H9 (cell line): ENCODE results near the gene SYNE2. TPM values are rescaled to one million over a fixed set of nuclear protein-coding genes. Genes with fewer than 3 reads are reported as not detected.
A peak's percentile ranks its signal among the peaks of the same experiment; 100 is the strongest.

Source experiments
- DNase-seq: peaks from one replicate; pipeline ENCODE4 v3.0.0-alpha.2; 2017
- H2AFZ ChIP-seq: one replicate; pipeline ENCODE4 v1.6.1; 2013; ENCODE audit warnings: mild to moderate bottlenecking, low read length, control low read depth, moderate library complexity
- H2AK5ac ChIP-seq: 2 replicates; pipeline ENCODE4 v1.6.1; 2013; ENCODE audit warnings: low read length, control low read depth, mixed read lengths; ENCODE audit not compliant: insufficient read length
- H2BK120ac ChIP-seq: one replicate; pipeline ENCODE4 v1.6.1; 2013; ENCODE audit warnings: low read depth, mild to moderate bottlenecking, low read length, control low read depth, inconsistent platforms; ENCODE audit not compliant: poor library complexity, severe bottlenecking
- H2BK12ac ChIP-seq: 2 replicates; pipeline ENCODE4 v1.6.1; 2013; ENCODE audit warnings: low read length, control low read depth, mixed read lengths, low read depth; ENCODE audit not compliant: insufficient read length
- H2BK15ac ChIP-seq: 2 replicates; pipeline ENCODE4 v1.6.1; 2013; ENCODE audit warnings: low read depth, low read length, control low read depth
- H2BK20ac ChIP-seq: one replicate; pipeline ENCODE4 v1.6.1; 2013; ENCODE audit warnings: low read depth, mild to moderate bottlenecking, low read length, control low read depth, inconsistent platforms; ENCODE audit not compliant: poor library complexity, severe bottlenecking
- H2BK5ac ChIP-seq: 2 replicates; pipeline ENCODE4 v1.6.1; 2013; ENCODE audit warnings: low read length, control low read depth, mixed read lengths; ENCODE audit not compliant: insufficient read length
- H3K14ac ChIP-seq: 2 replicates; pipeline ENCODE4 v1.6.1; 2013; ENCODE audit warnings: low read length, control low read depth; ENCODE audit not compliant: insufficient read depth
- H3K18ac ChIP-seq: 2 replicates; pipeline ENCODE4 v1.6.1; 2013; ENCODE audit warnings: low read depth, mild to moderate bottlenecking, mixed read lengths, low read length, control low read depth; ENCODE audit not compliant: insufficient read length
- H3K23ac ChIP-seq: 2 replicates; pipeline ENCODE4 v1.6.1; 2013; ENCODE audit warnings: low read length, control low read depth, mixed read lengths, low read depth; ENCODE audit not compliant: insufficient read length
- H3K23me2 ChIP-seq: 2 replicates; pipeline ENCODE4 v1.6.1; 2013; ENCODE audit warnings: low read depth, mild to moderate bottlenecking, mixed read lengths, low read length, control low read depth; ENCODE audit not compliant: insufficient read length, poor library complexity, severe bottlenecking
- H3K27ac ChIP-seq: 2 replicates; pipeline ENCODE4 v1.5.1; 2013; ENCODE audit warnings: low read length, control low read depth, mixed read lengths, low read depth; ENCODE audit not compliant: insufficient read length
- H3K27me3 ChIP-seq: 2 replicates; pipeline ENCODE4 v1.6.1; 2013; ENCODE audit warnings: low read length, control low read depth, inconsistent platforms; ENCODE audit not compliant: insufficient read depth
- H3K4ac ChIP-seq: 2 replicates; pipeline ENCODE4 v1.6.1; 2013; ENCODE audit warnings: low read depth, mild to moderate bottlenecking, control low read depth, inconsistent platforms, low read length, moderate library complexity
- H3K4me1 ChIP-seq: 2 replicates; pipeline ENCODE4 v1.6.1; 2013; ENCODE audit warnings: low read length, control low read depth, inconsistent platforms; ENCODE audit not compliant: insufficient read depth
- H3K4me2 ChIP-seq: 2 replicates; pipeline ENCODE4 v1.6.1; 2013; ENCODE audit warnings: low read length, control low read depth, mixed read lengths; ENCODE audit not compliant: insufficient read length, insufficient read depth
- H3K56ac ChIP-seq: 2 replicates; pipeline ENCODE4 v1.6.1; 2013; ENCODE audit warnings: low read depth, mild to moderate bottlenecking, mixed read lengths, low read length, control low read depth; ENCODE audit not compliant: insufficient read length
- H3K79me1 ChIP-seq: 2 replicates; pipeline ENCODE4 v1.6.1; 2013; ENCODE audit warnings: low read depth, mild to moderate bottlenecking, moderate library complexity, low read length, control low read depth, inconsistent platforms; ENCODE audit not compliant: insufficient read depth, poor library complexity, severe bottlenecking
- H3K79me2 ChIP-seq: 2 replicates; pipeline ENCODE4 v1.6.1; 2013; ENCODE audit warnings: low read length, control low read depth, inconsistent platforms; ENCODE audit not compliant: insufficient read depth
- H3K9ac ChIP-seq: 2 replicates; pipeline ENCODE4 v1.6.1; 2013; ENCODE audit warnings: low read length, control low read depth, mixed read lengths; ENCODE audit not compliant: insufficient read length; ENCODE audit errors: extremely low read depth
- H3K9me3 ChIP-seq: one replicate; pipeline ENCODE4 v1.6.1; 2013; ENCODE audit warnings: low read depth, low read length, inconsistent platforms; ENCODE audit not compliant: control insufficient read depth
- H3T11ph ChIP-seq: one replicate; pipeline ENCODE4 v1.6.1; 2013; ENCODE audit warnings: mild to moderate bottlenecking, low read length, control low read depth, inconsistent platforms
- H4K20me1 ChIP-seq: one replicate; pipeline ENCODE4 v1.6.1; 2013; ENCODE audit not compliant: control insufficient read depth, insufficient read length, insufficient read depth
- H4K5ac ChIP-seq: 2 replicates; pipeline ENCODE4 v1.6.1; 2013; ENCODE audit warnings: low read depth, mild to moderate bottlenecking, mixed read lengths, low read length, control low read depth; ENCODE audit not compliant: insufficient read length
- H4K8ac ChIP-seq: replicated peaks from 2 replicates; pipeline ENCODE4 v1.6.1; 2013; ENCODE audit warnings: low read length, control low read depth, mixed read lengths, low read depth; ENCODE audit not compliant: insufficient read length
- H4K91ac ChIP-seq: 2 replicates; pipeline ENCODE4 v1.6.1; 2013; ENCODE audit warnings: low read depth, mild to moderate bottlenecking, moderate library complexity, mixed read lengths, low read length, control low read depth; ENCODE audit not compliant: insufficient read length
- H3K27ac Mint-ChIP-seq, 3 experiments: 2 replicates in 2 of 3; 3 replicates in 1 of 3; pipeline ENCODE4 v1.8.0; 2020 to 2021; ENCODE audit warnings: mixed read lengths in 3 of 3, mild to moderate bottlenecking in 1 of 3, moderate library complexity in 1 of 3
- H3K27me3 Mint-ChIP-seq: 2 replicates; pipeline ENCODE4 v1.8.0; 2021; ENCODE audit warnings: low read depth, mild to moderate bottlenecking, moderate library complexity, mixed read lengths
- H3K36me3 Mint-ChIP-seq, 3 experiments: 2 replicates in 2 of 3; 3 replicates in 1 of 3; pipeline ENCODE4 v1.8.0; 2020 to 2021; ENCODE audit warnings: low read depth in 3 of 3, mixed read lengths in 3 of 3; ENCODE audit not compliant: insufficient read depth in 1 of 3
- H3K4me1 Mint-ChIP-seq, 2 experiments: 2 replicates each; pipeline ENCODE4 v1.8.0; 2020; ENCODE audit warnings: mixed read lengths in 2 of 2
- H3K4me3 Mint-ChIP-seq, 2 experiments: 2 replicates in 1 of 2; 3 replicates in 1 of 2; pipeline ENCODE4 v1.8.0; 2020 to 2021; ENCODE audit warnings: mild to moderate bottlenecking in 2 of 2, mixed read lengths in 2 of 2, moderate library complexity in 1 of 2
- H3K9me3 Mint-ChIP-seq, 2 experiments: 2 replicates in 1 of 2; 3 replicates in 1 of 2; pipeline ENCODE4 v1.8.0; 2020; ENCODE audit warnings: mild to moderate bottlenecking in 2 of 2, mixed read lengths in 2 of 2, moderate library complexity in 1 of 2
- CTCF ChIP-seq: fragments of 200-600 bp; sonication (generic); conservative IDR thresholded peaks from 3 replicates; pipeline ENCODE4 v1.8.0; 2021; ENCODE audit warnings: antibody characterized with exemption, mild to moderate bottlenecking
- WGBS: extraction: QIAGEN DNeasy Blood & Tissue Kit; methylation state at CpG from one replicate; pipeline ENCODE4 v1.1.7; 2013; ENCODE audit warnings: missing lambda C conversion rate, low lambda C conversion rate, mixed read lengths; ENCODE audit not compliant: insufficient read length; ENCODE audit errors: extremely low coverage; 5-methylcytosine and 5-hydroxymethylcytosine counted together
- total RNA-seq: library from RNA; stranded (reverse); gene quantifications from 2 replicates; pipeline ENCODE4 v1.2.1, GENCODE V29; 2021

SYNE2 gene
- total RNA-seq, 1 experiment from 2014 or later, result 43.3 TPM

GRCh38 chr14:64238049-64238448, 385.2 kb downstream of the SYNE2 start:
- Histone ChIP-seq H4K20me1 (no peaks in the 10 kb centered on the region), H3K4me1 (no peaks in the 10 kb centered on the region), H2AK5ac (no peak overlapping the region), H3K9me3 (no peaks in the 10 kb centered on the region), H2BK120ac (no peak overlapping the region), H3K27ac (no peak overlapping the region), H3K56ac (no peak overlapping the region), H2BK20ac (no peak overlapping the region), H2BK15ac (no peak overlapping the region), H4K5ac (no peak overlapping the region), H3K79me1 (no peaks in the 10 kb centered on the region), H3T11ph (no peak overlapping the region), H2AFZ (no peak overlapping the region), H3K79me2 (no peaks in the 10 kb centered on the region), H3K4ac (no peak overlapping the region), H4K91ac (no peak overlapping the region), H3K9ac (no peak overlapping the region), H3K14ac (no peak overlapping the region), H3K27me3 (no peaks in the 10 kb centered on the region), H2BK5ac (no peak overlapping the region), H3K18ac (no peak overlapping the region), H3K23ac (no peak overlapping the region), H4K8ac (no peak overlapping the region), H2BK12ac (no peak overlapping the region), H3K23me2 (no peaks in the 10 kb centered on the region), H3K4me2 (no peak overlapping the region)
- no peaks in the 10 kb centered on the region; the same call in 1 of the 2 replicates for H3K27me3 Mint-ChIP-seq
- no CpG with 5 or more reads among the region's 6 CpGs for WGBS
- peaks cover 2 to 8% of the 10 kb centered on the region in 2 experiments; a peak in 2 of 4 replicates for H3K4me1 Mint-ChIP-seq
- peak; percentile 41; the same call in 2 of the 3 replicates for TF ChIP-seq CTCF
- no peaks in the 10 kb centered on the region for H3K36me3 Mint-ChIP-seq
- peaks cover 2% of the 10 kb centered on the region in 2 experiments; a peak in 2 of 5 replicates for H3K9me3 Mint-ChIP-seq
- no peak overlapping the region for H3K4me3 Mint-ChIP-seq
- H3K27ac Mint-ChIP-seq, result peak overlapping the region in 1 of 3 experiments; percentile 45; a peak in 1 of 7 replicates
- DNase-seq, result no peak
